Smooth muscle cell (in vitro differentiated cells): ENCODE measurements around the gene MYLK4. TPM values are rescaled to one million over a fixed set of nuclear protein-coding genes. Genes with fewer than 3 reads are reported as not detected.

Source experiments
- DNase-seq: peaks from one replicate; lab custom pipeline; 2025; ENCODE audit not compliant: unreplicated experiment; lab: John Stamatoyannopoulos, UW
- H2AFZ ChIP-seq: fragments of 200-600 bp; sonication (generic); 2 replicates; pipeline ENCODE4 v1.6.0; 2016; ENCODE audit warnings: antibody characterized with exemption, low read depth, mild to moderate bottlenecking
- H3F3A ChIP-seq: fragments of 200-600 bp; sonication (generic); 2 replicates; pipeline ENCODE4 v1.6.0; 2017; ENCODE audit warnings: antibody characterized with exemption, low read depth
- H3K27ac ChIP-seq: fragments of 200-600 bp; sonication (generic); 2 replicates; pipeline ENCODE4 v1.5.1; 2016; ENCODE audit warnings: low read depth, mild to moderate bottlenecking
- H3K27me3 ChIP-seq: fragments of 200-600 bp; sonication (generic); 2 replicates; pipeline ENCODE4 v1.6.1; 2016; ENCODE audit warnings: low read depth, mild to moderate bottlenecking
- H3K36me3 ChIP-seq: fragments of 200-600 bp; sonication (generic); 2 replicates; pipeline ENCODE4 v1.5.1; 2016; ENCODE audit warnings: low read depth
- H3K4me1 ChIP-seq: fragments of 200-600 bp; sonication (generic); 2 replicates; pipeline ENCODE4 v1.5.1; 2016; ENCODE audit warnings: low read depth
- H3K4me2 ChIP-seq: fragments of 200-600 bp; sonication (generic); 2 replicates; pipeline ENCODE4 v1.6.0; 2016; ENCODE audit warnings: mild to moderate bottlenecking
- H3K4me3 ChIP-seq: fragments of 200-600 bp; sonication (generic); 2 replicates; pipeline ENCODE4 v1.5.1; 2016; ENCODE audit warnings: mild to moderate bottlenecking
- H3K79me2 ChIP-seq: fragments of 200-600 bp; sonication (generic); 2 replicates; pipeline ENCODE4 v1.6.0; 2016; ENCODE audit warnings: low read depth, mild to moderate bottlenecking
- H3K9ac ChIP-seq: fragments of 200-600 bp; sonication (generic); 2 replicates; pipeline ENCODE4 v1.6.0; 2016; ENCODE audit warnings: low read depth
- H3K9me3 ChIP-seq: fragments of 200-600 bp; sonication (generic); replicated peaks from 2 replicates; pipeline ENCODE4 v1.5.1; 2016; ENCODE audit warnings: low read depth
- H4K20me1 ChIP-seq: fragments of 200-600 bp; sonication (generic); 2 replicates; pipeline ENCODE4 v1.6.0; 2016; ENCODE audit warnings: low read depth
- CTCF ChIP-seq: fragments of 200-600 bp; sonication (generic); IDR thresholded peaks from 2 replicates; pipeline ENCODE4 v1.5.1; 2017; ENCODE audit warnings: borderline replicate concordance, mild to moderate bottlenecking, antibody characterized with exemption; ENCODE audit not compliant: insufficient read depth, poor library complexity, severe bottlenecking
- WGBS: methylation state at CpG from one replicate; pipeline ENCODE4 v1.1.7; 2016; ENCODE audit warnings: low lambda C conversion rate; 5-methylcytosine and 5-hydroxymethylcytosine counted together
- polyA plus RNA-seq: library from polyadenylated mRNA; unstranded; fragments of >200 nt; fragmentation: Nextera tagmentation; extraction: Ambion mirVana; gene quantifications from 2 replicates; pipeline ENCODE4 v1.2.1, GENCODE V29; 2016
- total RNA-seq: library from RNA; depleted of rRNA; stranded (reverse); fragments of >200 nt; gene quantifications from 2 replicates; pipeline ENCODE4 v1.2.3, GENCODE V29; 2014

MYLK4 gene
- total and polyA plus RNA-seq, 2 experiments from 2014 or later: 0.21 to 0.90 TPM

DNA sequence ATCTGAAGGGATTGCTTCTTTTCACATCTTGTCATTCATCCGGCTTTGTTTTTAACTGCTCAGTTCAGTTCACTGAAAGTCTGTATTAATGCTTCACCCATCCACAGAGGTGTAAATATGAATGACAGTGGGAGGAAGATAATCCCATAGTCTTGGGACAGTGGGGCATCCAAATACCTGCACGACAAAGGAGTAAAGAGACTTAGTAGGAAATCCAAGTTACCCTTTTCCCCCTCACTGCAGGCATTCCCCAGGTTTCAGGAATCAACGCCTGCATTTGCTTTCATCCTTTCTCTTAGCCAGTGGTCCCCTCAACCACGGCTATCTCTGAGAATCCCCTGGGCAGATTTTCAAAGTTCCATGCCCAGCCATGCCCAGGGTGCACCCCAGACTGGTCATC, 110.2 kb downstream of the MYLK4 start:
- Histone ChIP-seq H3K79me2 (no peaks in the 10 kb centered on the region), H3F3A (no peaks in the 10 kb centered on the region), H3K9me3 (no peaks in the 10 kb centered on the region), H4K20me1 (no peaks in the 10 kb centered on the region), H3K4me3 (no peak overlapping the region), H3K4me2 (no peak overlapping the region), H3K9ac (no peak overlapping the region), H3K4me1 (no peaks in the 10 kb centered on the region), H3K27me3 (no peaks in the 10 kb centered on the region), H2AFZ (no peak overlapping the region), H3K36me3 (no peaks in the 10 kb centered on the region), H3K27ac (no peak overlapping the region)
- WGBS: 72% methylated on average over 4 of the region's 4 CpGs
- no peak for TF ChIP-seq CTCF
- no peak for DNase-seq

- no peak for TF ChIP-seq CTCF
- no peaks in the 10 kb centered on the region for H3K79me2 ChIP-seq
- H3F3A ChIP-seq: no peaks in the 10 kb centered on the region
- no peaks in the 10 kb centered on the region for H4K20me1 ChIP-seq
- no peak overlapping the region for H3K4me2 ChIP-seq
- H3K9me3 ChIP-seq: no peaks in the 10 kb centered on the region
- H3K27me3 ChIP-seq: no peaks in the 10 kb centered on the region
- no peak overlapping the region for H3K27ac ChIP-seq
- no peak overlapping the region for H3K9ac ChIP-seq
- WGBS: 82% methylated on average over 8 of the region's 8 CpGs
- H2AFZ ChIP-seq: no peak overlapping the region
- H3K4me1 ChIP-seq: no peaks in the 10 kb centered on the region
- H3K36me3 ChIP-seq: no peaks in the 10 kb centered on the region
- H3K4me3 ChIP-seq: no peak overlapping the region
- no peak for DNase-seq
Observed at GRCh38 chr6:2639896-2640295, 110.8 kb downstream of the MYLK4 start.

GRCh38 chr6:2639167-2639566, 111.6 kb downstream of the MYLK4 start:
- WGBS: 99% methylated on average over 13 of the region's 13 CpGs
- H3K9me3 ChIP-seq: no peaks in the 10 kb centered on the region
- H3K9ac ChIP-seq: no peak overlapping the region
- H3K27me3 ChIP-seq: no peaks in the 10 kb centered on the region
- no peaks in the 10 kb centered on the region for H4K20me1 ChIP-seq
- H2AFZ ChIP-seq: no peak overlapping the region
- H3K4me2 ChIP-seq: no peak overlapping the region
- no peak for DNase-seq
- peaks cover 2% of the 10 kb centered on the region for H3K4me1 ChIP-seq
- H3K36me3 ChIP-seq: no peaks in the 10 kb centered on the region
- no peak overlapping the region for H3K27ac ChIP-seq
- no peak overlapping the region for H3K4me3 ChIP-seq
- TF ChIP-seq CTCF: no peak
- no peaks in the 10 kb centered on the region for H3F3A ChIP-seq
- no peaks in the 10 kb centered on the region for H3K79me2 ChIP-seq

- H3F3A ChIP-seq: no peaks in the 10 kb centered on the region
- no peak overlapping the region for H3K4me3 ChIP-seq
- H3K4me1 ChIP-seq: peaks cover 6% of the 10 kb centered on the region
- WGBS: 96% methylated on average over 19 of the region's 19 CpGs
- no peak overlapping the region for H2AFZ ChIP-seq
- no peak for DNase-seq
- H3K4me2 ChIP-seq: no peak overlapping the region
- TF ChIP-seq CTCF: no peak
- H3K9me3 ChIP-seq: no peaks in the 10 kb centered on the region
- H3K9ac ChIP-seq: no peak overlapping the region
- H3K27me3 ChIP-seq: no peaks in the 10 kb centered on the region
- no peak overlapping the region for H3K27ac ChIP-seq
- no peaks in the 10 kb centered on the region for H3K79me2 ChIP-seq
- no peaks in the 10 kb centered on the region for H4K20me1 ChIP-seq
- H3K36me3 ChIP-seq: no peaks in the 10 kb centered on the region
Observed at GRCh38 chr6:2636672-2637071, 114.0 kb downstream of the MYLK4 start.
